Measurements from ENCODE around the gene HOXA6.

DNA sequence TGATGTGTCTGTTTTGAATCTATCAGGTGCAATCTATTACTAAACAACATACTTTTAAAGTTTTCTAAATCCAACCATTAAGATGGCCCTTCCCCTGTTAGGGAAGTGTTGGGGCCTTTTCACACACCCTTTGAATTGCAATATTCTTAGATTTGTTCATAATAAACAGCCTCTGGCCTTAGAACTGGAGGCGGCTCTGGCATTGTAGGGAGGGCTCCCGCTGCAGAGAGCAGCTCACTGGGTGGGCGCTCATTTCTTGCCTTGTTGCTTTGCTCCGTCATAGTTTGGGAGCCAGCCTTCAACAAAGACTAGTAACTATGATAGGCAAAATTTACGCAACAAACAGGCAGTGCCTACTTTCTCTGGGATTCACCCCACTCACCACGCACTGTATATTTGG is 30.8 kb upstream of the HOXA6 start:
- TF ChIP-seq, protein P1, sequence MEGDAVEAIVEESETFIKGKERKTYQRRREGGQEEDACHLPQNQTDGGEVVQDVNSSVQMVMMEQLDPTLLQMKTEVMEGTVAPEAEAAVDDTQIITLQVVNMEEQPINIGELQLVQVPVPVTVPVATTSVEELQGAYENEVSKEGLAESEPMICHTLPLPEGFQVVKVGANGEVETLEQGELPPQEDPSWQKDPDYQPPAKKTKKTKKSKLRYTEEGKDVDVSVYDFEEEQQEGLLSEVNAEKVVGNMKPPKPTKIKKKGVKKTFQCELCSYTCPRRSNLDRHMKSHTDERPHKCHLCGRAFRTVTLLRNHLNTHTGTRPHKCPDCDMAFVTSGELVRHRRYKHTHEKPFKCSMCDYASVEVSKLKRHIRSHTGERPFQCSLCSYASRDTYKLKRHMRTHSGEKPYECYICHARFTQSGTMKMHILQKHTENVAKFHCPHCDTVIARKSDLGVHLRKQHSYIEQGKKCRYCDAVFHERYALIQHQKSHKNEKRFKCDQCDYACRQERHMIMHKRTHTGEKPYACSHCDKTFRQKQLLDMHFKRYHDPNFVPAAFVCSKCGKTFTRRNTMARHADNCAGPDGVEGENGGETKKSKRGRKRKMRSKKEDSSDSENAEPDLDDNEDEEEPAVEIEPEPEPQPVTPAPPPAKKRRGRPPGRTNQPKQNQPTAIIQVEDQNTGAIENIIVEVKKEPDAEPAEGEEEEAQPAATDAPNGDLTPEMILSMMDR (IDR thresholded peaks at IDR 0.05): no peak
- TF ChIP-seq POLR2A (IDR thresholded peaks at IDR 0.05): no peak
